MCF 10A (cell line): ENCODE data around the gene ZNF280D. TPM values are rescaled to one million over a fixed set of nuclear protein-coding genes. Genes with fewer than 3 reads are reported as not detected.
"Not testable (repeated sequence)": the region's sequence is repeated elsewhere in the genome, so short reads cannot be mapped to it uniquely, and the experiment has no call there.

Experiments used
- Bru-seq: library from RNA; stranded (reverse); fragments of 400-500 nt; gene quantifications from one replicate; lab custom pipeline; 2021; lab: Mats Ljungman, UMichigan
- BruChase-seq, 2 experiments: library from RNA; stranded (reverse); fragments of 400-500 nt; gene quantifications; one replicate each; lab custom pipeline; 2021; lab: Mats Ljungman, UMichigan
- BruUV-seq: library from RNA; stranded (reverse); fragments of 400-500 nt; replicated peaks from 2 replicates; lab custom pipeline; 2021; lab: Mats Ljungman, UMichigan
- CTCF ChIA-PET: fragments of 300-600 bp; sonication (Branson Sonifier 250); formaldehyde crosslinking; extraction: SDS; loops from one replicate; lab custom pipeline; 2021; ENCODE audit warnings: antibody characterized with exemption, inconsistent platforms; lab: Yijun Ruan, JAX
- POLR2A ChIA-PET: fragments of 300-600, 350-650 bp; sonication (Branson Sonifier 250); formaldehyde crosslinking; extraction: SDS; loops from one replicate; lab custom pipeline; 2020; ENCODE audit warnings: antibody characterized with exemption, inconsistent platforms; lab: Yijun Ruan, JAX
- DNase-seq: peaks from one replicate; pipeline ENCODE4 v3.0.0-alpha.2; 2018; ENCODE audit not compliant: unreplicated experiment
- H3K27ac Mint-ChIP-seq: one replicate; pipeline ENCODE4 v1.8.0; 2022; ENCODE audit warnings: mild to moderate bottlenecking, low read depth, mixed read lengths; ENCODE audit not compliant: unreplicated experiment
- H3K27me3 Mint-ChIP-seq: one replicate; pipeline ENCODE4 v1.8.0; 2022; ENCODE audit warnings: mixed read lengths; ENCODE audit not compliant: insufficient read depth, unreplicated experiment
- H3K36me3 Mint-ChIP-seq: one replicate; pipeline ENCODE4 v1.8.0; 2022; ENCODE audit warnings: mild to moderate bottlenecking, moderate library complexity, mixed read lengths; ENCODE audit not compliant: insufficient read depth, unreplicated experiment
- H3K4me1 Mint-ChIP-seq: one replicate; pipeline ENCODE4 v1.8.0; 2022; ENCODE audit warnings: mixed read lengths; ENCODE audit not compliant: insufficient read depth, unreplicated experiment
- H3K4me3 Mint-ChIP-seq: one replicate; pipeline ENCODE4 v1.8.0; 2022; ENCODE audit warnings: mild to moderate bottlenecking, moderate library complexity, mixed read lengths; ENCODE audit not compliant: unreplicated experiment
- H3K9me3 Mint-ChIP-seq: one replicate; pipeline ENCODE4 v1.8.0; 2022; ENCODE audit warnings: mixed read lengths; ENCODE audit not compliant: unreplicated experiment
- intact Hi-C: fragments of 100-400 bp; cut with micrococcal nuclease; formaldehyde crosslinking; loops from 2 replicates; pipeline ENCODE4 v1.14.1; 2022
- long read RNA-seq: library from polyadenylated mRNA; stranded (forward); transcript quantifications from one replicate; pipeline ENCODE4 v2.0.0, GENCODE V29; 2022
- total RNA-seq: library from RNA; stranded (reverse); gene quantifications from 2 replicates; pipeline ENCODE4 v1.2.3, GENCODE V29; 2022
- TF ChIP-seq, protein P1 (sequence below): fragments of 200-600 bp; IDR thresholded peaks from one replicate; pipeline ENCODE4 v1.8.0; 2022; ENCODE audit warnings: antibody characterized with exemption, mild to moderate bottlenecking; ENCODE audit not compliant: unreplicated experiment

Gene ZNF280D, protein sequence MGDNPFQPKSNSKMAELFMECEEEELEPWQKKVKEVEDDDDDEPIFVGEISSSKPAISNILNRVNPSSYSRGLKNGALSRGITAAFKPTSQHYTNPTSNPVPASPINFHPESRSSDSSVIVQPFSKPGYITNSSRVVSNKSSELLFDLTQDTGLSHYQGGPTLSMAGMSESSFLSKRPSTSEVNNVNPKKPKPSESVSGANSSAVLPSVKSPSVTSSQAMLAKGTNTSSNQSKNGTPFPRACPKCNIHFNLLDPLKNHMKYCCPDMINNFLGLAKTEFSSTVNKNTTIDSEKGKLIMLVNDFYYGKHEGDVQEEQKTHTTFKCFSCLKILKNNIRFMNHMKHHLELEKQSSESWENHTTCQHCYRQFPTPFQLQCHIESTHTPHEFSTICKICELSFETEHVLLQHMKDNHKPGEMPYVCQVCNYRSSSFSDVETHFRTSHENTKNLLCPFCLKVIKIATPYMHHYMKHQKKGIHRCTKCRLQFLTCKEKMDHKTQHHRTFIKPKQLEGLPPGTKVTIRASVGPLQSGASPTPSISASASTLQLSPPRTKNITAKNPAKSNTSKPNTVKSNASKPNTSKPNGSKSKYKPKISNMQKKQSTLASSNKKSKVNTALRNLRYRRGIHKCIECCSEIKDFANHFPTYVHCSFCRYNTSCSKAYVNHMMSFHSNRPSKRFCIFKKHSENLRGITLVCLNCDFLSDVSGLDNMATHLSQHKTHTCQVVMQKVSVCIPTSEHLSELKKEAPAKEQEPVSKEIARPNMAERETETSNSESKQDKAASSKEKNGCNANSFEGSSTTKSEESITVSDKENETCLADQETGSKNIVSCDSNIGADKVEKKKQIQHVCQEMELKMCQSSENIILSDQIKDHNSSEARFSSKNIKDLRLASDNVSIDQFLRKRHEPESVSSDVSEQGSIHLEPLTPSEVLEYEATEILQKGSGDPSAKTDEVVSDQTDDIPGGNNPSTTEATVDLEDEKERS
- total RNA-seq = 30.5 and 30.8 TPM in 2 replicates
- Bru-seq, nascent RNA = percentile 90 among the genes with signal in this experiment
- BruChase-seq, experiment 1, labeled RNA remaining after a 6-hour chase = percentile 82 among the genes with signal in this experiment
- percentile 95 among the genes with signal in this experiment for BruChase-seq, experiment 2, labeled RNA remaining after a 2-hour chase
- long read RNA-seq, partial matches to known transcripts = 2 of 7 reads
- long read RNA-seq, other reads (novel, unspliced or antisense) = 2 of 7 reads

DNA sequence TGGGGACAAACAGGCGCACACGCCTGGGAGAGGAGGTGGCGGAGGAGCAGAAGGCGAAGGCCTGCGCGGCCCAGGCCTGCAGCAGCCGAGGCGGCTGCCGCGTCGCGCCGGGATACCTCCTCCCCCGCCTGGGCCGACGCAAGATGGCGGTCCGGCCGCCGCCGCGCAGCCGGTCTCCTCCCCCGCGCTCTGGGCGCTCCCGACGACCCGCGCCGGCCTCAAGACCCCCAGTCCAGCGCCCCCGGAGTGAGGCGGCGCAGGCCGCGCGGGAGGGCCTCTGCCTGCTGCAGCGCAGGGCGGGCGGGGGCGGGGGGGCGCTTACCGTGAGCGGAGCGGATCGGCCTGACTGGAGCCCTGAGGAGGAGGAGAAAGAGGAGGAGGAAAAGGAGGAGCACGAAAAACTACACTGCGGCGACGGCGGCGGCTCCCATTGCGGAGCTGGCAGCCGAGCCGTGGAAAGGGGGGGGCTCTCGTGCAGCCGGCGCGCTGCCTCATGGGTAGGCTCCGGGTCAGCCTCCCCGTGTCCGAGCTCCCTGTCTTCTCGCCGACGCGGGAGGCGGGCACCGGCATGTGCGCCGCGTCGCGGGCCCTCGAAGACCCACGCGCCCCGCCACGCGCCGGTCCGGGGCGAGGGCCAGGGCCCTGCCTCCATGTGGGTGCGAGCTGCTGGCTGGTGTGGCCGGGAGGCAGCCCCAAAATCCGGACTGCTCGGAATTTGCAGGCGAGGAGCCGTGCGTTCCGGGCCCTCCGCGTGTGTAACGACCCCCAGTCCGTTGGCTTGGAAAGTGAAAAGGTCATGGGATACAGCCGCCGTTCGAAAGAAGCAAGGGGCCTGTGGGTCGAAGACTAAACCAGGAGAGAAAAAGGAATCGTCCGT lies at the start of gene ZNF280D:
Gene ZNF280D (minus strand): TSS at position 374 of the 877 bp plus-strand sequence. CDS start 26,400 bp downstream, outside the sequence.
- no peaks in the 10 kb centered on the region for H3K9me3 Mint-ChIP-seq
- ChIA-PET POLR2A (interaction anchor here (0.6 to 3.2 kb wide), 25 partner anchors 10 to 268 kb away, joined by 3 to 19 read pairs (median 4); partner anchors contain the start of genes MNS1 and TCF12), CTCF (interaction anchor here (0.7 to 1.1 kb wide), 2 partner anchors 22 to 237 kb away, joined by 3 to 4 read pairs; no protein-coding TSS in a partner anchor)
- BruUV-seq = TSS peak; percentile 76
- H3K4me1 Mint-ChIP-seq = peaks cover 20% of the 10 kb centered on the region
- H3K36me3 Mint-ChIP-seq = peaks cover 11% of the 10 kb centered on the region
- peak; percentile 90 for DNase-seq
- H3K27ac Mint-ChIP-seq = peak within 1 kb of the TSS; percentile 92
- peak within 1 kb of the TSS; percentile 88 for H3K4me3 Mint-ChIP-seq
- no peaks in the 10 kb centered on the region for H3K27me3 Mint-ChIP-seq
- intact Hi-C loops = no loop called here
- TF ChIP-seq, protein P1, sequence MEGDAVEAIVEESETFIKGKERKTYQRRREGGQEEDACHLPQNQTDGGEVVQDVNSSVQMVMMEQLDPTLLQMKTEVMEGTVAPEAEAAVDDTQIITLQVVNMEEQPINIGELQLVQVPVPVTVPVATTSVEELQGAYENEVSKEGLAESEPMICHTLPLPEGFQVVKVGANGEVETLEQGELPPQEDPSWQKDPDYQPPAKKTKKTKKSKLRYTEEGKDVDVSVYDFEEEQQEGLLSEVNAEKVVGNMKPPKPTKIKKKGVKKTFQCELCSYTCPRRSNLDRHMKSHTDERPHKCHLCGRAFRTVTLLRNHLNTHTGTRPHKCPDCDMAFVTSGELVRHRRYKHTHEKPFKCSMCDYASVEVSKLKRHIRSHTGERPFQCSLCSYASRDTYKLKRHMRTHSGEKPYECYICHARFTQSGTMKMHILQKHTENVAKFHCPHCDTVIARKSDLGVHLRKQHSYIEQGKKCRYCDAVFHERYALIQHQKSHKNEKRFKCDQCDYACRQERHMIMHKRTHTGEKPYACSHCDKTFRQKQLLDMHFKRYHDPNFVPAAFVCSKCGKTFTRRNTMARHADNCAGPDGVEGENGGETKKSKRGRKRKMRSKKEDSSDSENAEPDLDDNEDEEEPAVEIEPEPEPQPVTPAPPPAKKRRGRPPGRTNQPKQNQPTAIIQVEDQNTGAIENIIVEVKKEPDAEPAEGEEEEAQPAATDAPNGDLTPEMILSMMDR = no peak

DNA sequence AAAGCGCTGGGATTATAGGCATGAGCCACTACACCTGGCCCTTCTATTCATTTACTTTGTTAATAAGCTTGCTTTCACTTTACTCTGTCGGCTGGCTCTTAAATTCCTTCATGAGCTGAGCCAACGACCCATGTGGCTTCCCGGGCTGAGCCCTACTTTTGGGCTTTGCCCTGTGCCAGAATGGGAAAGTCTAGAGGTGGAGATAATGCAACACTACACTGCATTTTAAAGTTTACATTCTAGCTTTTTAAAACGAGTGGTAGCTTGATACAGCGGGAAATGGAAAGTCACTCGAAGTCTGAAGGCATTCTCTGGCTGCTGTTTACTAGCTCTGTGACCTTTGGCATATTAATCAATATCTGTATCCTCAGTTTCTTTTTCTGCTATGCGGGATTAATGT lies 49.0 kb upstream of the ZNF280D start:
- Mint-ChIP-seq H3K9me3 (peaks cover 6% of the 10 kb centered on the region), H3K4me3 (no peak overlapping the region), H3K27ac (no peak overlapping the region), H3K36me3 (no peaks in the 10 kb centered on the region), H3K4me1 (no peaks in the 10 kb centered on the region), H3K27me3 (no peaks in the 10 kb centered on the region)
- ChIA-PET CTCF (interaction anchor here (0.6 to 1.1 kb wide), 3 partner anchors 12 to 724 kb away, joined by 3 to 4 read pairs (median 4); no protein-coding TSS in a partner anchor), POLR2A (interaction anchor here (0.6 kb wide), 1 partner anchor 380 kb away, joined by 3 read pairs; no protein-coding TSS in a partner anchor)
- no peak for DNase-seq
- intact Hi-C loops = no loop called here
- TF ChIP-seq, protein P1 = no peak
- BruUV-seq = no TSS peak

DNA sequence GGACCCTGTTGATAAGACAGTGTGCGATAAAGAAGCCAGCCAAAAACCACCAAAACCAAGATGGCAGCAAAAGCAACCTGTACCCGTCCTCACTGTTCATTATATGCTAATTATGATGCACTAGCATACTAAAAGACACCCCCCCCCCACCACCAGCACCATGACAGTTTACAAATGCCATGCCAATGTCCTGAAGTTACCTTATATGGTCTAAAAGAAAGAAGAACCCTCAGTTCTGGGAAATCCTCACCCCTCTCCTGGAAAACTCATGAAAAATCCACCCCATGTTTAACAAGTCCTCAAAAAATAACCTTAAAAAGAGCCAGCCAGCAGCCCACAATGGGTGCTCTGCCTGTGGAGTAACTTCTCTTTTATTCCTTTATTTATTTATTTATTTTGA lies 48.4 kb upstream of the ZNF280D start:
- intact Hi-C loops = no loop called here
- no peaks in the 10 kb centered on the region for H3K27me3 Mint-ChIP-seq
- ChIA-PET CTCF (interaction anchor here (0.6 kb wide), 2 partner anchors 533 to 724 kb away, joined by 3 read pairs; no protein-coding TSS in a partner anchor), POLR2A (no interaction called here)
- H3K27ac Mint-ChIP-seq = no peak overlapping the region
- H3K36me3 Mint-ChIP-seq = no peaks in the 10 kb centered on the region
- TF ChIP-seq, protein P1 = no peak
- H3K9me3 Mint-ChIP-seq = peaks cover 6% of the 10 kb centered on the region
- BruUV-seq = no TSS peak
- H3K4me1 Mint-ChIP-seq = no peaks in the 10 kb centered on the region
- no peak overlapping the region for H3K4me3 Mint-ChIP-seq
- no peak for DNase-seq

DNA sequence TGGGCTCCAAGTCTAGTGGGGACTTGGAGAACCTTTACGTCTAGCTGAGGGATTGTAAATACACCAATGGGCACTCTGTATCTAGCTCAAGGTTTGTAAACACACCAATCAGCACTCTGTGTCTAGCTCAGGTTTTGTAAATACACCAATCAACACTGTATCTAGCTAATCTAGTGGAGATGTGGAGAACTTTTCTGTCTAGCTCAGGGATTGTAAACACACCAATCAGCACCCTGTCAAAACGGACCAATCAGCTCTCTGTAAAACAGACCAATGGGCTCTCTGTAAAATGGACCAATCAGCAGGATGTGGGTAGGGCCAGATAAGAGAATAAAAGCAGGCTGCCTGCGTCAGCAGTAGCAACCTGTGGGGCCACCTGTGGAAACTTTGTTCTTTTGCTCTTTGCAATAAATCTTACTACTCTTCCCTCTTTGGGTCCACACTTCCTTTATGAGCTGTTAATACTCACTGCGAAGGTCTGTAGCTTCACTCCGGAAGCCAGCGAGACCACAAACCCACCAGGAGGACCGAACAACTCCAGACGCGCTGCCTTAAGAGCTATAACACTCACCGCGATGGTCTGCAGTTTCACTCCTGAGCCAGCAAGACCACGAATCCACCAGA lies 46.9 kb upstream of the ZNF280D start:
- CTCF ChIA-PET = not testable (repeated sequence)

GRCh38 chr15:56779449-56779848 lies 46.1 kb upstream of the ZNF280D start:
- POLR2A ChIA-PET, H3K9me3 Mint-ChIP-seq, H3K36me3 Mint-ChIP-seq, H3K27me3 Mint-ChIP-seq, CTCF ChIA-PET, intact Hi-C loops, H3K27ac Mint-ChIP-seq, DNase-seq, H3K4me1 Mint-ChIP-seq, H3K4me3 Mint-ChIP-seq, BruUV-seq: not testable (repeated sequence)

More for the DNA sequence above, 46.9 kb upstream of the ZNF280D start:
- H3K27me3 Mint-ChIP-seq, H3K27ac Mint-ChIP-seq, intact Hi-C loops, H3K9me3 Mint-ChIP-seq, DNase-seq, H3K4me3 Mint-ChIP-seq, H3K36me3 Mint-ChIP-seq, BruUV-seq, H3K4me1 Mint-ChIP-seq: not testable (repeated sequence)
- POLR2A ChIA-PET = interaction anchor here (1.3 kb wide), 1 partner anchor 15 kb away, joined by 4 read pairs; no protein-coding TSS in a partner anchor
